Pulmonary artery endothelial cell (primary cell): ENCODE results near the gene IMP3. TPM values are rescaled to one million over a fixed set of nuclear protein-coding genes. Genes with fewer than 3 reads are reported as not detected.
"Not testable (repeated sequence)": the region's sequence is repeated elsewhere in the genome, so short reads cannot be mapped to it uniquely, and the experiment has no call there.

Source experiments
- DNase-seq: peaks from one replicate; pipeline ENCODE4 v3.0.0-alpha.2; 2011; ENCODE audit warnings: low read depth, low spot score
- total RNA-seq: library from RNA; depleted of rRNA; stranded (reverse); fragments of >200 nt; gene quantifications from 2 replicates; pipeline ENCODE4 v1.2.3, GENCODE V29; 2014

IMP3 gene
- total RNA-seq, 1 donor from 2014 or later, result 75.6 TPM

- DNase-seq, result no peak
Measured at GRCh38 chr15:75650908-75651809, 11.1 kb upstream of the IMP3 start.

GRCh38 chr15:75649848-75650247 is 9.8 kb upstream of the IMP3 start:
- no peak for DNase-seq

GRCh38 chr15:75649045-75649761 is 9.2 kb upstream of the IMP3 start:
- no peak for DNase-seq

- DNase-seq, result no peak
Measured at GRCh38 chr15:75648156-75649000, 8.4 kb upstream of the IMP3 start.

- no peak for DNase-seq
Measured at GRCh38 chr15:75647370-75648155, 7.5 kb upstream of the IMP3 start, which contains the start of gene SNX33. TSS of gene SNX33 (plus strand) at chr15:75647912. CDS start at chr15:75649103, 1,191 bp downstream.

- DNase-seq, result no peak
Measured at GRCh38 chr15:75646944-75647364, 6.9 kb upstream of the IMP3 start.

- DNase-seq, result no peak
Measured at GRCh38 chr15:75646112-75646943, 6.3 kb upstream of the IMP3 start.

GRCh38 chr15:75644376-75644775 is 4.4 kb upstream of the IMP3 start:
- no peak for DNase-seq

- no peak for DNase-seq
Measured at GRCh38 chr15:75641603-75642002, 1.6 kb upstream of the IMP3 start.

GRCh38 chr15:75641179-75641503 is 1.1 kb upstream of the IMP3 start:
- DNase-seq, result no peak

- no peak for DNase-seq
Measured at GRCh38 chr15:75640483-75641178, 607 bp upstream of the IMP3 start.

- DNase-seq, result no peak
Measured at GRCh38 chr15:75639191-75639708, 774 bp downstream of the IMP3 start.

- no peak for DNase-seq
Measured at GRCh38 chr15:75637245-75638009, 2.6 kb downstream of the IMP3 start.

- DNase-seq, result no peak
Measured at GRCh38 chr15:75636026-75636425, 4.0 kb downstream of the IMP3 start.

GRCh38 chr15:75633922-75634321 is 6.1 kb downstream of the IMP3 start:
- not testable (repeated sequence) for DNase-seq

GRCh38 chr15:75631935-75632334 is 8.1 kb downstream of the IMP3 start:
- DNase-seq, result no peak

- peak; percentile 79 for DNase-seq
Measured at GRCh38 chr15:75625542-75626347, 14.3 kb downstream of the IMP3 start, which contains the start of gene SNUPN. TSS of gene SNUPN (minus strand) at chr15:75625725. CDS start at chr15:75621051, 4,674 bp downstream.
